Gastrocnemius medialis (tissue), 4 donors: ENCODE measurements around the gene KCNAB1.

ENCODE experiments used
- POLR2A ChIP-seq, 2 donors: fragments of 450-650 bp; IDR thresholded peaks; one replicate each; pipeline ENCODE4 v1.6.1; 2017; ENCODE audit warnings: antibody characterized with exemption in 2 of 2, mild to moderate bottlenecking in 2 of 2, moderate library complexity in 2 of 2
- TF ChIP-seq, protein P1 (sequence below), 5 experiments: fragments of 450-650 bp in 3 of 5; fragments of 200-600 bp in 2 of 5; sonication (generic) in 2 of 5; IDR thresholded peaks in 4 of 5; conservative IDR thresholded peaks in 1 of 5; 1 replicate in 4 of 5; 2 replicates in 1 of 5; pipeline ENCODE4 v1.5.1; 2016 to 2019; ENCODE audit warnings: antibody characterized with exemption in 5 of 5, mild to moderate bottlenecking in 3 of 5, moderate library complexity in 3 of 5

DNA sequence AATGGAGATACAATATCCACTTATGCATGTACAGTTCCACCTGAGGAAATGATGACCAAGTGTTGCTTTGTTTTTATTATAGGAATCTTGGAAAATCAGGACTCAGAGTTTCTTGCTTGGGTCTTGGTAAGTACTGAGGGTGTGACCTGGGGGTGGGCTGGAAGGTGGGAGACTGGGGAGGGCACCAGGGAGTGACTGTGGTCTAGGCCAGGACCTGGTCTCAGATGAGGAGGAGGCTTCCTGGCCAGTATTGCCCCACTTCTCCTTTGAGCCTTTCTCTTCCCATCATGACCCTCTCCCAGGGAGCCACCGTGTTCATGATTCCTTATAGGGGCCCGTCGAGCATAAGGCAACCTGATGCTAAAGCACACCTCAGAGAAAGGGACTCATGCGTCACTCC, 301.2 kb downstream of the KCNAB1 start:
- TF ChIP-seq, protein P1, sequence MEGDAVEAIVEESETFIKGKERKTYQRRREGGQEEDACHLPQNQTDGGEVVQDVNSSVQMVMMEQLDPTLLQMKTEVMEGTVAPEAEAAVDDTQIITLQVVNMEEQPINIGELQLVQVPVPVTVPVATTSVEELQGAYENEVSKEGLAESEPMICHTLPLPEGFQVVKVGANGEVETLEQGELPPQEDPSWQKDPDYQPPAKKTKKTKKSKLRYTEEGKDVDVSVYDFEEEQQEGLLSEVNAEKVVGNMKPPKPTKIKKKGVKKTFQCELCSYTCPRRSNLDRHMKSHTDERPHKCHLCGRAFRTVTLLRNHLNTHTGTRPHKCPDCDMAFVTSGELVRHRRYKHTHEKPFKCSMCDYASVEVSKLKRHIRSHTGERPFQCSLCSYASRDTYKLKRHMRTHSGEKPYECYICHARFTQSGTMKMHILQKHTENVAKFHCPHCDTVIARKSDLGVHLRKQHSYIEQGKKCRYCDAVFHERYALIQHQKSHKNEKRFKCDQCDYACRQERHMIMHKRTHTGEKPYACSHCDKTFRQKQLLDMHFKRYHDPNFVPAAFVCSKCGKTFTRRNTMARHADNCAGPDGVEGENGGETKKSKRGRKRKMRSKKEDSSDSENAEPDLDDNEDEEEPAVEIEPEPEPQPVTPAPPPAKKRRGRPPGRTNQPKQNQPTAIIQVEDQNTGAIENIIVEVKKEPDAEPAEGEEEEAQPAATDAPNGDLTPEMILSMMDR (IDR thresholded peaks at IDR 0.05 in 4 of 5, conservative IDR thresholded peaks at IDR 0.05 in 1 of 5), result no peak
- TF ChIP-seq POLR2A (IDR thresholded peaks at IDR 0.05), result no peak
